CD8-positive, alpha-beta memory T cell (primary cell): ENCODE data around the gene KCNA5. TPM values are rescaled to one million over a fixed set of nuclear protein-coding genes. Genes with fewer than 3 reads are reported as not detected.

ENCODE experiments used
- CTCF ChIA-PET: fragments of 350-600 bp; sonication (Branson Sonifier 250); formaldehyde crosslinking; loops from one replicate; lab custom pipeline; 2021; ENCODE audit warnings: antibody characterized with exemption; lab: Charles Lee
- POLR2A ChIA-PET: fragments of 350-600 bp; sonication (Branson Sonifier 250); formaldehyde crosslinking; loops from one replicate; lab custom pipeline; 2021; ENCODE audit warnings: antibody characterized with exemption; lab: Charles Lee
- DNase-seq, 5 donors: peaks; one replicate each; pipeline versions ENCODE4 v3.0.0 to v3.0.0-alpha.2; 2020 to 2022; ENCODE audit warnings: mixed read lengths in 1 of 5
- H3K27ac ChIP-seq: one replicate; pipeline ENCODE4 v1.7.0; 2013; ENCODE audit warnings: low read depth, mild to moderate bottlenecking, low read length, moderate library complexity
- H3K27me3 ChIP-seq: 2 replicates; pipeline ENCODE4 v1.7.0; 2013; ENCODE audit warnings: low read length, mild to moderate bottlenecking; ENCODE audit not compliant: insufficient read depth, poor library complexity, severe bottlenecking
- H3K36me3 ChIP-seq: 2 replicates; pipeline ENCODE4 v1.7.0; 2013; ENCODE audit warnings: mild to moderate bottlenecking, low read length, moderate library complexity; ENCODE audit not compliant: insufficient read depth
- H3K4me1 ChIP-seq: 2 replicates; pipeline ENCODE4 v1.7.0; 2013; ENCODE audit warnings: mild to moderate bottlenecking, low read length, moderate library complexity; ENCODE audit not compliant: insufficient read depth
- H3K4me3 ChIP-seq: 2 replicates; pipeline ENCODE4 v1.7.0; 2013; ENCODE audit warnings: mild to moderate bottlenecking, low read length
- H3K9me3 ChIP-seq: 2 replicates; pipeline ENCODE4 v1.7.0; 2013; ENCODE audit warnings: mild to moderate bottlenecking, low read length
- H3K27ac Mint-ChIP-seq, 8 donors: one replicate each; pipeline ENCODE4 v1.8.0; 2020 to 2021; ENCODE audit warnings: mixed read lengths in 8 of 8, mild to moderate bottlenecking in 6 of 8, inconsistent platforms in 3 of 8, moderate library complexity in 3 of 8
- H3K27me3 Mint-ChIP-seq, 2 donors: one replicate each; pipeline ENCODE4 v1.8.0; 2020 to 2021; ENCODE audit warnings: mixed read lengths in 2 of 2, mild to moderate bottlenecking in 1 of 2, moderate library complexity in 1 of 2
- H3K36me3 Mint-ChIP-seq, 3 donors: one replicate each; pipeline ENCODE4 v1.8.0; 2020 to 2021; ENCODE audit warnings: mixed read lengths in 3 of 3, inconsistent platforms in 1 of 3, mild to moderate bottlenecking in 1 of 3
- H3K4me1 Mint-ChIP-seq, 3 donors: one replicate each; pipeline ENCODE4 v1.8.0; 2020 to 2021; ENCODE audit warnings: mixed read lengths in 3 of 3, inconsistent platforms in 1 of 3, mild to moderate bottlenecking in 1 of 3
- H3K4me3 Mint-ChIP-seq, 7 donors: one replicate each; pipeline ENCODE4 v1.8.0; 2020 to 2021; ENCODE audit warnings: mixed read lengths in 7 of 7, mild to moderate bottlenecking in 6 of 7, moderate library complexity in 4 of 7, inconsistent platforms in 2 of 7
- H3K9me3 Mint-ChIP-seq, 5 donors: one replicate each; pipeline ENCODE4 v1.8.0; 2020 to 2022; ENCODE audit warnings: mixed read lengths in 5 of 5, mild to moderate bottlenecking in 3 of 5, moderate library complexity in 2 of 5, inconsistent platforms in 1 of 5
- polyA plus RNA-seq: library from polyadenylated mRNA; unstranded; fragments of 300-500 nt; fragmentation: Illumina TruSeq; gene quantifications from one replicate; pipeline ENCODE4 v1.2.3, GENCODE V29; 2021
- total RNA-seq, 2 experiments: library from RNA; stranded (reverse); gene quantifications; one replicate each; pipeline ENCODE4 v1.2.3, GENCODE V29; 2021

Gene KCNA5
- total RNA-seq (not detected), polyA plus RNA-seq (not detected)

DNA sequence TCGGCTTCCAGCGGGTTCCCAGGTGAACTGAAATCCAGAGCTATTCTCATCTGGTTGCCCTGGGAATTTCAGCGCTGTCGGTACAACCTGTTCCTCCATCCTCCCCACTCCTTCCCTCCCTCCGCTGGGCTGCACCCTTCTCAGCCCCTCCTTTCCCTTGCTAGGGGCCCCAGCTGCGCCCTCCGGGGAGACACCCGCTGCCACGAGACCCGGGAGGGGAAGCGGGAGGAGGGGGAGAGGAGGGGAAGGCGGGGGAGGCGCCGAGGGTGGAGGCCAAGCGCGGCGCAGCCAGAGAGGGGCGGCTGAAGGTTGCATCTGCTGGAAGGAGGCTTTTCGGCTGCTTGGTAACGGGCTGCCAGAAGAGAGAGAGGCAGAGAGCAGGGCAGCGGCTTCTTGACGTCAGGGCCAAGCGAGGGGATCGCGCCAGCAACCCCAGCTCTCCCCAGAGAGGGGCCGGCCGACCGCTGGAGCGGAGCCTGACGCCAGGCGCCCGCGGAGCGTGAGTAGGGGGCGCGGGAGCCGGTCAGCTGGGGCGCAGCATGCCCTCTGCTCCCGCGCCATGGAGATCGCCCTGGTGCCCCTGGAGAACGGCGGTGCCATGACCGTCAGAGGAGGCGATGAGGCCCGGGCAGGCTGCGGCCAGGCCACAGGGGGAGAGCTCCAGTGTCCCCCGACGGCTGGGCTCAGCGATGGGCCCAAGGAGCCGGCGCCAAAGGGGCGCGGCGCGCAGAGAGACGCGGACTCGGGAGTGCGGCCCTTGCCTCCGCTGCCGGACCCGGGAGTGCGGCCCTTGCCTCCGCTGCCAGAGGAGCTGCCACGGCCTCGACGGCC is at the start of gene KCNA5:
Gene KCNA5, plus strand, starts transcription at position 291 of the 831 bp plus-strand sequence. Its CDS starts 269 bp downstream, at position 560.
- ChIA-PET CTCF (interaction anchor here (1.2 kb wide), 1 partner anchor 12 kb away, joined by 3 read pairs; no protein-coding TSS in a partner anchor), POLR2A (no interaction called here)
- no peaks in the 10 kb centered on the region for H3K4me1 Mint-ChIP-seq
- no peaks in the 10 kb centered on the region for H3K36me3 ChIP-seq
- no peak within 1 kb of the TSS for H3K27ac ChIP-seq
- no peak within 1 kb of the TSS for H3K4me3 ChIP-seq
- no peaks in the 10 kb centered on the region for H3K36me3 Mint-ChIP-seq
- no peaks in the 10 kb centered on the region for H3K9me3 Mint-ChIP-seq
- no peak for DNase-seq
- no peaks in the 10 kb centered on the region for H3K9me3 ChIP-seq
- no peaks in the 10 kb centered on the region for H3K4me1 ChIP-seq
- H3K27me3 Mint-ChIP-seq = peaks cover 18 to 48% of the 10 kb centered on the region in 2 donors
- H3K27ac Mint-ChIP-seq = no peak within 1 kb of the TSS
- no peak within 1 kb of the TSS for H3K4me3 Mint-ChIP-seq
- no peaks in the 10 kb centered on the region for H3K27me3 ChIP-seq

DNA sequence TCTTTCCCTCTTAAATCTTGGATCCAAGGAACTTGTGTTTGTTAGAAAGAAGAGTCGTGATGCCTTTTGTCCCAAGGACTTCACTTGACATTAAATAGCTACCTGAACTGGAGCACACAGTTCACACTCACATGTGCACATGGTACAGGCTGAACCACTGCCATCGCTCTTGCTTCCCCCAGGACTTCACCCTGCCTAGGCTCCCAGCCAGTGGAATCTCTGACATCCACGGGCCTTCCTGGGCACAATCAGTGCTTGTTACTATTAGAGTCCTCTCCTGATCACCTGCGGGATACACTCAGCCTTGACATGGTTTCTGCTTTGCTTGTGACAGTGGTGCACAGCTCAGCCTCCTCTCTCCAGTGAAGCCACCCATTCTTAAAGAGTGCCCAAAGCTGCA is 49.1 kb upstream of the KCNA5 start:
- ChIA-PET POLR2A (no interaction called here), CTCF (no interaction called here)
- Mint-ChIP-seq H3K36me3 (no peaks in the 10 kb centered on the region), H3K27me3 (peaks cover 16 to 40% of the 10 kb centered on the region in 2 donors), H3K4me3 (no peak overlapping the region), H3K4me1 (no peaks in the 10 kb centered on the region), H3K27ac (no peak overlapping the region), H3K9me3 (no peaks in the 10 kb centered on the region)
- no peak for DNase-seq
- Histone ChIP-seq H3K9me3 (no peaks in the 10 kb centered on the region), H3K36me3 (no peaks in the 10 kb centered on the region), H3K4me1 (no peaks in the 10 kb centered on the region), H3K27me3 (peaks cover 3% of the 10 kb centered on the region), H3K4me3 (no peak overlapping the region), H3K27ac (no peak overlapping the region)

DNA sequence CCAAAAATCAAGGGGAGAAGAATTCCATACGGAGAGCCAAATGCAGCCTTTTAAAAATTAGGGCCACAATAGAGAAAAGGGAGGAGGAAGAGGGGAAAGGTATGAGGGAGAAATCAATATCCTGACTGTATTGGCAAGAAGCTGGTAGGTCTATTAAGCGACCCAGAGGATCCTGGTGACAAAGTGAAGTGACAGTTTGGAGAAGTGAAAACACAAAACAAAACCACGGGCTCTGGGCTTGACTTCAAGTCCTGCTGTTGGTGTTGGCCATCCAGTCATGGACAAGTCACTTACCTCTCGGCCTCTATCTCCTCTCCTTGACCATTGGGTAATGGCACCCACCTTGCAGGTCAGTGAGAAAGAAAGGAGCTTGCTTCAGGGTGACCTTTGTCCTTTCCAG is 47.0 kb upstream of the KCNA5 start:
- Histone ChIP-seq H3K9me3 (no peaks in the 10 kb centered on the region), H3K4me1 (no peaks in the 10 kb centered on the region), H3K4me3 (no peak overlapping the region), H3K27ac (no peak overlapping the region), H3K27me3 (peaks cover 3% of the 10 kb centered on the region), H3K36me3 (no peaks in the 10 kb centered on the region)
- H3K4me1 Mint-ChIP-seq = no peaks in the 10 kb centered on the region
- H3K36me3 Mint-ChIP-seq = no peaks in the 10 kb centered on the region
- H3K27ac Mint-ChIP-seq = no peak overlapping the region
- H3K4me3 Mint-ChIP-seq = no peak overlapping the region
- H3K27me3 Mint-ChIP-seq = peaks cover 14 to 39% of the 10 kb centered on the region in 2 donors
- no peak for DNase-seq
- ChIA-PET POLR2A (no interaction called here), CTCF (interaction anchor here (0.8 kb wide), 1 partner anchor 10 kb away, joined by 3 read pairs; no protein-coding TSS in a partner anchor)
- no peaks in the 10 kb centered on the region for H3K9me3 Mint-ChIP-seq

DNA sequence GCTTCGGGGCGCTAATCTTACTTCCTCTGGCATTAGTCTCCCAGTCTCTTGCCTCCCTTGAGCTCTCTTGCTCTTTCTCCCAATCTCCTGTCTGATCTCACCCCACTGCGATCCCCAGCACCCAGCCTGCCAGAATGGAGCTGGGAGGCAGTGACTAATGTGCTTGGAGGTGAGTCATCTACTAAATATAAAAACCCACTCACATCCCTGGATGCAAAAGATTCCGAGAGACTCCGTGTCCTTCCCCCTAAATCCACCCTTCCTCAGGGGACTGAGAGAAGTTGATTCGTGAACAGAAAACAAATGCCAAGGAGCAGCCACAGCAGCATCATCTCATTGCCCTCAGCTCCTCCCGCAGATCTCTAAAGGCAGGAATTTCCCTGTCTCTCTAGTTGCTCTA is 45.7 kb upstream of the KCNA5 start:
- Histone ChIP-seq H3K4me3 (no peak overlapping the region), H3K9me3 (no peaks in the 10 kb centered on the region), H3K27ac (no peak overlapping the region), H3K4me1 (no peaks in the 10 kb centered on the region), H3K36me3 (no peaks in the 10 kb centered on the region), H3K27me3 (peaks cover 3% of the 10 kb centered on the region)
- Mint-ChIP-seq H3K36me3 (no peaks in the 10 kb centered on the region), H3K27me3 (peaks cover 14 to 37% of the 10 kb centered on the region in 2 donors), H3K4me3 (no peak overlapping the region), H3K9me3 (no peaks in the 10 kb centered on the region), H3K4me1 (no peaks in the 10 kb centered on the region), H3K27ac (no peak overlapping the region)
- POLR2A ChIA-PET = no interaction called here
- DNase-seq = no peak
- CTCF ChIA-PET = no interaction called here

DNA sequence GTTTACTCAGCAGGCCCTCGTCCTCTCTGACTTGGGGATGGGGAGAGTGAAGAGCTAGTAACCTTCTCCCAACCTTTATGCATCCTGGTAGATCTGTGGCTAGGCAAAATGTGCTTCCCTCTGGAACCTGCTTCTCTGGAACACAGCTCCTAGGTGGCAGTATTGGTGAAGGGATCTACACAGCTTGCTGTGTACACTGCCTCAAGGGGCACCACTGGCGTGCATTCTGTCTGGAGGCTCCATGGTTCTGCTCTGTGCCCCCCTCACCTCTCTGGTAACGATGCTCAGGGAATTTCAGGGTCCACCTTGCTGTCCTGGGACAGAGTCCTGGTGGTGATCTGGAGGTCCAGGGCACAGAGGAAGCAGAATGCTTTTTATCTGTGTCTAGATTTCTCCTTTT is 43.5 kb upstream of the KCNA5 start:
- Histone ChIP-seq H3K36me3 (no peaks in the 10 kb centered on the region), H3K27ac (no peak overlapping the region), H3K4me1 (no peaks in the 10 kb centered on the region), H3K9me3 (no peaks in the 10 kb centered on the region), H3K27me3 (peaks cover 3% of the 10 kb centered on the region), H3K4me3 (no peak overlapping the region)
- no peak for DNase-seq
- Mint-ChIP-seq H3K36me3 (no peaks in the 10 kb centered on the region), H3K4me3 (no peak overlapping the region), H3K4me1 (no peaks in the 10 kb centered on the region), H3K9me3 (no peaks in the 10 kb centered on the region), H3K27ac (peak overlapping the region in 1 of 8 donors; percentile 63), H3K27me3 (peaks cover 6 to 45% of the 10 kb centered on the region in 2 donors)
- ChIA-PET CTCF (no interaction called here), POLR2A (no interaction called here)

DNA sequence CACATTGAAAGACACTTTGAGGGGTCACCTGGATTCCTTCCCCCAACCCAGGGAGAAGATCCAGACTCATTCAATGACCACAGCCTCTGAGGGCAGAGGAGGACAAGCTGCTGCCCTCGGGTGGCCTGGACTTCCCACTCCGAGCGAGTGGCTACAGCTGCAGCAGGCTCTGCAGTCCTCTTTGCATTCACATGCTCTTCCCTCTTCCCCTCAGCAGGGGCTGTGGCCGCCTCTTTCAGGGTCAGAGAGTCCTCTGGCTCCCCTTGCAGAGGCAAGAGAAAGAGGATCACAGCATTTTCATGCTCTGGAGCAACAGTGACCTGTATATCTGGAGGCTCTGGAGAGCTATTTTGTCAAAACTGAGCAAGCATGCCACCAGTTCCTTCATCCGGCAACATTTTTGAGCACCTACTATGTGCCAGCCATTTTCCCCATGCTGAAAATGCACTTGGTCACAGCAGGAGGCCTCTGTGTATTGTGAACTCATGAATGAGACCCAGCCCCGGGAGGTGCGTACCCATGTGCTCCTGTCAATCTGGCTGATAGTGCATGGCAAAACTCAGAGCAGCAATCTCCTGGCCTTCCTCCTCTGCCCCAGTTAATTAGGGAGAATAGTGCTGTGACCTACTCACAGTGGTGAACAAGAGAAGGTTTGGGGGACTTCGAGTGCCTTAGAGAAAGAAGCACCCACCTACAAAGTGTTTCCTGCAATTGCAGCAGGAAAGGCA is 42.9 kb upstream of the KCNA5 start:
- Histone ChIP-seq H3K4me3 (no peak overlapping the region), H3K4me1 (no peaks in the 10 kb centered on the region), H3K36me3 (no peaks in the 10 kb centered on the region), H3K27ac (no peak overlapping the region), H3K9me3 (no peaks in the 10 kb centered on the region), H3K27me3 (peaks cover 3% of the 10 kb centered on the region)
- Mint-ChIP-seq H3K27ac (no peak overlapping the region), H3K27me3 (peaks cover 6 to 42% of the 10 kb centered on the region in 2 donors), H3K4me1 (no peaks in the 10 kb centered on the region), H3K4me3 (no peak overlapping the region), H3K9me3 (no peaks in the 10 kb centered on the region), H3K36me3 (no peaks in the 10 kb centered on the region)
- ChIA-PET POLR2A (no interaction called here), CTCF (no interaction called here)
- no peak for DNase-seq

DNA sequence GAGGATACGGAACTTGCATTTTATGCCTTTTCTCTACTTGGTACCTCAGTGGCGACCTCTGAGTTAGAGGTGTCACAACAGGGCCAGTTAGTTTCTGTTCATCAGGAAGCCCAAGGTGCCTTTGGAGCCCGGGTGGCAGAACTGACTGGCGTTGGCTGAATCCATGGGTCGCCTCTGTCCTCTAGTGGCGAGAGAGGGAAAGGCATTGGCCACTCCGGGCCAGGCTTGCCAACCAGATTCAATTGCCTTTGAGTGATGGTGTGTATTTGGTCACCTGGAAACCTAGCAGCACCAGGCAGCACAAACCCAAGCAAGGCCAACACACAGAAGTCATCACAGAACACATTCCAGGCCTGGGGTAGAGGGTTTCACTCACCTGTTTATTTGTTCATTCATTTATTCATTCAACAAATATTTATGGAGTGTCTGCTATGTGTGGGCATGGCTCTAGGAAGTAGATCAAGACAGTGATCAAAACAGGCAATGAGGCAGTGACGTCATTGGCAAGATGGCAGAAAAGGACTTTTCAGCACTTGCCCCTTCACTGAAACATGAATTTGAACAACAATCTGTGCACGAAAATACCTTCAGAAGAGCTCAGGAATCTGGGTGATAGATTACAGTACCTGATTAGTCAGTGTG is 40.5 kb upstream of the KCNA5 start:
- Mint-ChIP-seq H3K4me3 (no peak overlapping the region), H3K4me1 (no peaks in the 10 kb centered on the region), H3K27me3 (peaks cover 2 to 34% of the 10 kb centered on the region in 2 donors), H3K9me3 (no peaks in the 10 kb centered on the region), H3K36me3 (no peaks in the 10 kb centered on the region), H3K27ac (no peak overlapping the region)
- ChIA-PET CTCF (no interaction called here), POLR2A (no interaction called here)
- H3K27ac ChIP-seq = no peak overlapping the region
- H3K36me3 ChIP-seq = no peaks in the 10 kb centered on the region
- DNase-seq = peak in 1 of 5 donors; percentile 3
- no peaks in the 10 kb centered on the region for H3K27me3 ChIP-seq
- no peaks in the 10 kb centered on the region for H3K4me1 ChIP-seq
- no peak overlapping the region for H3K4me3 ChIP-seq
- no peaks in the 10 kb centered on the region for H3K9me3 ChIP-seq

DNA sequence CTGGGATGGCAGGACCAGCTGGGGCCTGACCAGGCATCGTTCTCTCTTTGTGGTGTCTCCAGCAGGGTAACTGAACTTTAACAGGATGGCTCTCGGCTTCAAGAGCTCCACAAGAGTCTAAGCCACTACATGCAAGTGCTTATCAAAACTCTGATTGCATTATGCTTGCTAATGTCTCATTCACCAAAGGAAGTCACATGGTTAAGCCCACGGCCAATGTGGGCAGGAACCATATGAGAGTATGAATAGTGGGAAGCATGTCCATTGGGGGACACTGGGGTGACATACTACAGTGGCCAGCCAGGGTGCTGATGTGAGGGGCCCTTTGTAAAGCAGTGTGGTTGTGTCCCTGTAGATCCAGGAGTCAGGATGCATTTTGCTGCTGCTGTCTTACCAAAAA is 35.0 kb upstream of the KCNA5 start:
- H3K27me3 Mint-ChIP-seq = peaks cover 3 to 25% of the 10 kb centered on the region in 2 donors
- no peak overlapping the region for H3K27ac Mint-ChIP-seq
- DNase-seq = no peak
- CTCF ChIA-PET = no interaction called here
- H3K27me3 ChIP-seq = no peaks in the 10 kb centered on the region
- no peak overlapping the region for H3K4me3 ChIP-seq
- H3K9me3 Mint-ChIP-seq = peaks cover 0 to 2% (median 0%) of the 10 kb centered on the region in 5 donors
- H3K4me1 ChIP-seq = no peaks in the 10 kb centered on the region
- POLR2A ChIA-PET = no interaction called here
- no peak overlapping the region for H3K27ac ChIP-seq
- H3K4me3 Mint-ChIP-seq = no peak overlapping the region
- no peaks in the 10 kb centered on the region for H3K36me3 Mint-ChIP-seq
- no peaks in the 10 kb centered on the region for H3K36me3 ChIP-seq
- no peaks in the 10 kb centered on the region for H3K9me3 ChIP-seq
- H3K4me1 Mint-ChIP-seq = no peaks in the 10 kb centered on the region
